GM18526 (cell line): ENCODE measurements around the gene HCRT.

ENCODE experiments used
- POLR2A ChIP-seq: IDR thresholded peaks from 3 replicates; pipeline ENCODE4 v1.6.1; 2011; ENCODE audit not compliant: insufficient read length; ENCODE audit errors: extremely low read depth

HCRT gene

GRCh38 chr17:42135664-42136653 is 49.3 kb downstream of the HCRT start:
- no peak for TF ChIP-seq POLR2A

DNA sequence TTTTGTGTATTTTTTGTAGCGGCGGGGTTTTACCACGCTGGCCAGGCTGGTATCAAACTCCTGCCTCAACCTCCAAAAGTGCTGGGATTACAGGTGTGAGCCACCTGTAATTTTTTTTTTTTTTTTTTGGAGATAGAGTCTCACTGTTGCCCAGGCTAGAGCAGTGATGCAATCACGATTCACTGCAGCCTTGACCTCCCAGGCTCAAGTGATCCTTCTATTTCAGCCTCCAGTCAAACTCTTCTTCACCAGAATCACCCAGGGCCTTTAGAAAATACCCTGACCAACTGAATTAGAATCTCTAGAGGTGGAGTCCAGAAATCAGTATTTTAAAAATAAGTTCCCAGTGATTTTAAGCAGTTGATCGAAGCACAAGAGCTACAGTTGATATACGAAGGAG is 50.1 kb downstream of the HCRT start:
- no peak for TF ChIP-seq POLR2A
